ENCODE results near the gene AFAP1. TPM values are rescaled to one million over a fixed set of nuclear protein-coding genes. Genes with fewer than 3 reads are reported as not detected.

Gene AFAP1
- total and polyA plus RNA-seq, 2 donors from 2014 or later = 2.6 to 26.3 TPM

DNA sequence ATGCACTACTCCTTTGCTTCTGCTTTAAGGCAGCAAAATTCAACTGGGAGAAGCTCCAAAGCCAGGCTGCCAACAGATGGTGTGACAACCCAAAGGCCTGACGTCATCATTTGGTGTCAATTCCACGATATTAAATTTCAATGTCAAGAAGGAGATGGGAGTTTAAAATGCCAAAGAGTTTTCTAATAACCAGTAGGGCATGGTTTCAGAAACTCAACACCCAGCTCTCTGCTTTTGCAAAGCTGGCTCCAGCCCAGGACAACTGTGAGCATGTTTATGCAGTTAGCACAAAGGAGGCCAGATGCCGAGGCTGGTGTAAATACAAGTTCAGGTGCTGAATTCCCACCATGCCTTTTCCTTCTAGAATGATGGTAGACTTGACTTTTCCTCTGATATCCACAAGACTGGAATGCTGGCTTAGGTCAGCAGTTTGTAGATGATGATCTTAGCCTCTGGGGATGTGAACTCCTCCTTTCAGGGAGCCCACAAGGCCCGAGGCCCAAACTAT, 67.3 kb downstream of the AFAP1 start:
- Histone ChIP-seq H3K27me3 (ENCODE audit: control insufficient read depth, insufficient read depth, low read length) (no peaks in the 10 kb centered on the region), H3K9me3 (ENCODE audit: control insufficient read depth in 2 of 3, insufficient read depth in 1 of 3, low read length in 3 of 3) (no peaks in the 10 kb centered on the region), H3K27ac (ENCODE audit: low read depth in 2 of 2, low read length in 2 of 2) (no peak overlapping the region), H3K9ac (ENCODE audit: low read length in 3 of 3) (no peak overlapping the region), H3K4me1 (ENCODE audit: control insufficient read depth in 2 of 3, insufficient read depth in 2 of 3, low read depth in 1 of 3, low read length in 3 of 3) (peaks cover 0 to 5% (median 0%) of the 10 kb centered on the region in 3 donors), H3K36me3 (ENCODE audit: control insufficient read depth in 2 of 3, insufficient read depth in 3 of 3, low read length in 3 of 3) (no peaks in the 10 kb centered on the region), H3K4me3 (ENCODE audit: low read length in 3 of 3) (no peak overlapping the region)
- DNase-seq = peak in 4 of 5 donors; percentile 60 to 90 (median 83)
- FAIRE-seq = no peak
- intact Hi-C loops (cut with DNase I) = no loop called here
- TF ChIP-seq, protein P1, sequence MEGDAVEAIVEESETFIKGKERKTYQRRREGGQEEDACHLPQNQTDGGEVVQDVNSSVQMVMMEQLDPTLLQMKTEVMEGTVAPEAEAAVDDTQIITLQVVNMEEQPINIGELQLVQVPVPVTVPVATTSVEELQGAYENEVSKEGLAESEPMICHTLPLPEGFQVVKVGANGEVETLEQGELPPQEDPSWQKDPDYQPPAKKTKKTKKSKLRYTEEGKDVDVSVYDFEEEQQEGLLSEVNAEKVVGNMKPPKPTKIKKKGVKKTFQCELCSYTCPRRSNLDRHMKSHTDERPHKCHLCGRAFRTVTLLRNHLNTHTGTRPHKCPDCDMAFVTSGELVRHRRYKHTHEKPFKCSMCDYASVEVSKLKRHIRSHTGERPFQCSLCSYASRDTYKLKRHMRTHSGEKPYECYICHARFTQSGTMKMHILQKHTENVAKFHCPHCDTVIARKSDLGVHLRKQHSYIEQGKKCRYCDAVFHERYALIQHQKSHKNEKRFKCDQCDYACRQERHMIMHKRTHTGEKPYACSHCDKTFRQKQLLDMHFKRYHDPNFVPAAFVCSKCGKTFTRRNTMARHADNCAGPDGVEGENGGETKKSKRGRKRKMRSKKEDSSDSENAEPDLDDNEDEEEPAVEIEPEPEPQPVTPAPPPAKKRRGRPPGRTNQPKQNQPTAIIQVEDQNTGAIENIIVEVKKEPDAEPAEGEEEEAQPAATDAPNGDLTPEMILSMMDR (IDR thresholded peaks at IDR 0.05; ENCODE audit: borderline replicate concordance, extremely low read depth, insufficient read depth) = no peak

GRCh38 chr4:7871356-7871755, 68.3 kb downstream of the AFAP1 start:
- Histone ChIP-seq H3K4me1 (ENCODE audit: control insufficient read depth in 2 of 3, insufficient read depth in 2 of 3, low read depth in 1 of 3, low read length in 3 of 3) (peaks cover 0 to 3% (median 0%) of the 10 kb centered on the region in 3 donors), H3K4me3 (ENCODE audit: low read length in 3 of 3) (no peak overlapping the region), H3K36me3 (ENCODE audit: control insufficient read depth in 2 of 3, insufficient read depth in 3 of 3, low read length in 3 of 3) (no peaks in the 10 kb centered on the region), H3K9me3 (ENCODE audit: control insufficient read depth in 2 of 3, insufficient read depth in 1 of 3, low read length in 3 of 3) (no peaks in the 10 kb centered on the region), H3K27me3 (ENCODE audit: control insufficient read depth, insufficient read depth, low read length) (no peaks in the 10 kb centered on the region), H3K27ac (ENCODE audit: low read depth in 2 of 2, low read length in 2 of 2) (no peak overlapping the region), H3K9ac (ENCODE audit: low read length in 3 of 3) (no peak overlapping the region)
- intact Hi-C loops (cut with DNase I) = no loop called here
- FAIRE-seq = no peak
- TF ChIP-seq, protein P1 (IDR thresholded peaks at IDR 0.05; ENCODE audit: borderline replicate concordance, extremely low read depth, insufficient read depth) = no peak
- DNase-seq = no peak

DNA sequence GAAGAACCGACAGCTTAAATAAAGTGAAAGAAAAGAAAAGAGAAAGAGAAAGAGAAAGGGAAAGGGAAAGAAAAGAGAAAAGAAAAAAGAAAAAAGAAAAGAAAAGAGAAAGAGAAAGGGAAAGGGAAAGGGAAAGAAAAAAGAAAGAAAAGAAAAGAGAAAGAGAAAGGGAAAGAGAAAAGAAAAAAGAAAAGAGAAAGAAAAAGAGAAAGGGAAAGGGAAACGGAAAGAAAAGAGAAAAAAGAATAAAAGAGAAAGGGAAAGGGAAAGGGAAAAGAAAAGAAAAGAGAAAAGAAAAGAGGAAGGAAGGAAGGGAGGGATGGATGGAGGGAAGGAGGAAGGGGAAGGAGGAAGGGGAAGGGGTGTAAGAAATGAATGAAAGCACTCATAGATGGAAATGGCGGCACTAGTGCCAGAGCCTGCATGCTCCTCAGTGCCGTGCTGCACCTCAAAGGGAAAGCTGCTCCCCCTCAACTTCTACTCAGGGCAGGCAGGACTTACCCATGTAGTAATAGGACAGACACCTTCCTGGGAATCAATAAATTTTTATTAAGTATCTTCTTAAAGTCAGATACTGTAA, 70.7 kb downstream of the AFAP1 start:
- Histone ChIP-seq H3K4me3 (ENCODE audit: low read length in 3 of 3) (no peak overlapping the region), H3K9ac (ENCODE audit: low read length in 3 of 3) (no peak overlapping the region), H3K4me1 (ENCODE audit: control insufficient read depth in 2 of 3, insufficient read depth in 2 of 3, low read depth in 1 of 3, low read length in 3 of 3) (peaks cover 0 to 3% (median 0%) of the 10 kb centered on the region in 3 donors), H3K36me3 (ENCODE audit: control insufficient read depth in 2 of 3, insufficient read depth in 3 of 3, low read length in 3 of 3) (no peaks in the 10 kb centered on the region), H3K27me3 (ENCODE audit: control insufficient read depth, insufficient read depth, low read length) (no peaks in the 10 kb centered on the region), H3K9me3 (ENCODE audit: control insufficient read depth in 2 of 3, insufficient read depth in 1 of 3, low read length in 3 of 3) (no peaks in the 10 kb centered on the region), H3K27ac (ENCODE audit: low read depth in 2 of 2, low read length in 2 of 2) (no peak overlapping the region)
- DNase-seq = no peak
- intact Hi-C loops (cut with DNase I) = no loop called here
- no peak for FAIRE-seq
- TF ChIP-seq, protein P1 (IDR thresholded peaks at IDR 0.05; ENCODE audit: borderline replicate concordance, extremely low read depth, insufficient read depth) = no peak

DNA sequence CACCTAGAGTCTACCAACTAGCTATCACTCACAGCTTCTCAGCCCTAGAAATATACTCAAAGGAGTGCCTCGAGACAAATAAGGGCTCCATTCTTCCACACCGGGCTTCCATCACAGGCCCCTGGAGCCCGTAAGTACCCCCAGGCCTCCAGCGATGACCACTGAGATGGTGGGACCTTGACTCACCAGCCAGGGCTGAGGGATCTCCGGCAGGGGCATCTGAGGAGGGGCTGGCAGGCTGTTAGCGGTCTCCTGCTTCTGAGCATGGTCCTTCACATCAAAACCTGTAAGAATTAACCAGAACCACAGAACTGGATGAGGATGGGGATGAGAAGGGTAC, 71.3 kb downstream of the AFAP1 start:
- H3K4me3 ChIP-seq (ENCODE audit: low read length in 3 of 3) = no peak overlapping the region
- H3K36me3 ChIP-seq (ENCODE audit: control insufficient read depth in 2 of 3, insufficient read depth in 3 of 3, low read length in 3 of 3) = no peaks in the 10 kb centered on the region
- DNase-seq (no peak), FAIRE-seq (no peak)
- H3K4me1 ChIP-seq (ENCODE audit: control insufficient read depth in 2 of 3, insufficient read depth in 2 of 3, low read depth in 1 of 3, low read length in 3 of 3) = peaks cover 0 to 3% (median 0%) of the 10 kb centered on the region in 3 donors
- peaks cover 0 to 2% (median 0%) of the 10 kb centered on the region in 3 donors for H3K9me3 ChIP-seq (ENCODE audit: control insufficient read depth in 2 of 3, insufficient read depth in 1 of 3, low read length in 3 of 3)
- intact Hi-C loops (cut with DNase I) = no loop called here
- TF ChIP-seq, protein P1 (IDR thresholded peaks at IDR 0.05; ENCODE audit: borderline replicate concordance, extremely low read depth, insufficient read depth) = no peak
- H3K27me3 ChIP-seq (ENCODE audit: control insufficient read depth, insufficient read depth, low read length) = no peaks in the 10 kb centered on the region
- H3K27ac ChIP-seq (ENCODE audit: low read depth in 2 of 2, low read length in 2 of 2) = no peak overlapping the region
- no peak overlapping the region for H3K9ac ChIP-seq (ENCODE audit: low read length in 3 of 3)

All from kidney (tissue), 14 donors.